ENCODE data around the gene NRSN2. TPM values are rescaled to one million over a fixed set of nuclear protein-coding genes. Genes with fewer than 3 reads are reported as not detected.

The NRSN2 gene
- total RNA-seq, 2 experiments from 2014 or later: 11.2 to 12.6 TPM

DNA sequence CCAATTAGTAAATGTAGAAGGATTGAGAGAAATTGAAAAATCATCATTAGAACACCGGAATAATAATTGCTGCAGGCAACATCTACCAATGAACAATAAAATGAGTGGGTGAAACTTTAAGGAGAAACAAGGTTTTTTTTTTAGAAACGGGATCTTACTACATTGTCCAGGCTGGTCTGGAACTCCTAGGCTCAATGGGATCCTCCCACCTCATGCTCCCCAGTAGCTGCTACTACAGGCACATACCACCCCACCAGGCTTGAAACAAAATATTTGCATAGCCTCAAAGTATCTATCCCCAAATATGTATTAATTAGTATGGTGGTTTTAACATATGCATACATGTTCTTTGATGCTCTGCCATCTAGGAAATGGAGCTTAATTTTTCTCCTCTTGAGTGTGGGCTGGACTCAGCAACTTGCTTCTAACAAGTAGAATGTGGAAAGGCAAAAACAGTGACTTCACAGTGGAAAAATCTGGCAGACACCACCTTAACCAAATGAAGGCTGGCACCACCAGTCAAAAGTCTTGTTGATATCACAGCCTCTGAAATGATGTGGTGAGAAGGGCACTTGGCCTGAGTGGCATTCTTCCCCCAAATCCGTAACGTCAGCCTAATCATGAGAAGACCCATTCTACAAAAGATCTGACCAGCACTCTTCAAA is 12.1 kb downstream of the NRSN2 start:
- peaks cover 6% of the 10 kb centered on the region for H3K4me1 Mint-ChIP-seq
- no peak overlapping the region for H3K27ac Mint-ChIP-seq
- no peak overlapping the region for H3K4me3 Mint-ChIP-seq
- H3K36me3 Mint-ChIP-seq: no peaks in the 10 kb centered on the region
- no peaks in the 10 kb centered on the region for H3K9me3 Mint-ChIP-seq
- no peak for DNase-seq
- H3K27me3 Mint-ChIP-seq: no peaks in the 10 kb centered on the region

DNA sequence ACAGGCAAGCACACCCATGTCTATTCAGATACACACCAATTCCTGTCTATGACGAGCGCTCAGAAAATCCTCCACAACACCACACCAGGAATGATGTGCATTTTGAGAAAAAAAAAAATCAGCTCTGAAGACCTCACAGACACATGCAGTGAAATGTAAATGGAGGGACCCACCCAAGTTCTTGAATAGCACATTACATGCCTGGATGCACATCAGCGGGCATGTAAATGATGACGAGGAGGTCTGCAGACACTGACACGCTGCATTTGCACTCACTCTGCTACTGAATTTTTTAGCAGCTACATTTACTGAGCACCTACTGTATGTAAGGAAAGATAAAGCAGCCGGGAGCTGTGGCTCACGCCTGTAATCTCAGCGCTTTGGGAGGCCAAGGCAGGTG is 14.7 kb downstream of the NRSN2 start:
- H3K4me3 Mint-ChIP-seq: no peak overlapping the region
- DNase-seq: no peak
- H3K36me3 Mint-ChIP-seq: no peaks in the 10 kb centered on the region
- peaks cover 21% of the 10 kb centered on the region for H3K4me1 Mint-ChIP-seq
- H3K27ac Mint-ChIP-seq: peak overlapping the region; percentile 27
- no peaks in the 10 kb centered on the region for H3K9me3 Mint-ChIP-seq
- H3K27me3 Mint-ChIP-seq: no peaks in the 10 kb centered on the region

- peak; percentile 72 for DNase-seq
- Mint-ChIP-seq H3K27ac (peak overlapping the region; percentile 55), H3K4me1 (peaks cover 22% of the 10 kb centered on the region), H3K27me3 (no peaks in the 10 kb centered on the region), H3K4me3 (peak overlapping the region; percentile 26), H3K36me3 (no peaks in the 10 kb centered on the region), H3K9me3 (no peaks in the 10 kb centered on the region)
Measured at GRCh38 chr20:362271-363254, 15.7 kb downstream of the NRSN2 start.

DNA sequence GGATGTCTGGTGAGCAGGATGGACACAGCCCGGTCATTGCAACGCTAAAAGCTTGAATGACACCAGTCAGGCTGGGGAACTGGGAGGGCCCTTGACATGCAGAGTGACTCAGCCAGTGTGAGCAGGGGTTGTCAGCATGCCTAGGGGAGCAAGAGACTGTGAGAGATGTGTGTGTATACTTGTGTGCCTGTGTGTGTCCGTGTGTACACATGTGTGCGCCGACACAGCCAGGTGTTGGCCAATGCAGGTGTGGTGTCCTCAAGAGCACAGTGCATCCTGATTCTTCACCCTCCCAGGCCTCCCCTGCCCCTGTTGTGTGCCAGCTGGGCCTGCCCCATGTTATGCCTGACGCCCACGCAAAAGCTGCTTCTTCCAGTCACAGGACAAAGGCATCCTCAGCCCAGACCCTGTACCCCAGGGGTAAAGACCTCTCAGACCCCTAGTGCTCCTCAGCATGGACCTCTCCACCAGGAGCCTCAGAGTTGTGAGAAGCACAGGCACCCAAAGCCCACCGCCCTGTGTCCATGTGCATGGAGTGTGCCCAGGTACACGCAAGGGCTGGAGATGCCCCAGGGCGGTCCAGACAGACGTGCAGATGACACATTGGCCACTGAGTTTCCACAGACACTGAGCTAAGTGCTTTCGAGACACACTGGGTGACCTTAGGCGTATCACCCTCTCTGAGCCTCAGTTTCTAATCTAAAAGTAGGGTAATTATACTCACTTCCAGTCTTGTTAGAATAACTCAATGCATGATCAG is 16.6 kb downstream of the NRSN2 start:
- no peaks in the 10 kb centered on the region for H3K36me3 Mint-ChIP-seq
- peaks cover 22% of the 10 kb centered on the region for H3K4me1 Mint-ChIP-seq
- H3K9me3 Mint-ChIP-seq: no peaks in the 10 kb centered on the region
- DNase-seq: no peak
- H3K4me3 Mint-ChIP-seq: no peak overlapping the region
- H3K27ac Mint-ChIP-seq: peak overlapping the region; percentile 3
- H3K27me3 Mint-ChIP-seq: no peaks in the 10 kb centered on the region

- Mint-ChIP-seq H3K9me3 (no peaks in the 10 kb centered on the region), H3K4me3 (no peak overlapping the region), H3K27me3 (no peaks in the 10 kb centered on the region), H3K27ac (peak overlapping the region; percentile 9), H3K4me1 (peaks cover 23% of the 10 kb centered on the region), H3K36me3 (no peaks in the 10 kb centered on the region)
- no peak for DNase-seq
Measured at GRCh38 chr20:364905-365794, 18.2 kb downstream of the NRSN2 start.

GRCh38 chr20:366041-366718 is 19.3 kb downstream of the NRSN2 start:
- Mint-ChIP-seq H3K36me3 (no peaks in the 10 kb centered on the region), H3K4me3 (no peak overlapping the region), H3K4me1 (peaks cover 23% of the 10 kb centered on the region), H3K27ac (no peak overlapping the region), H3K9me3 (no peaks in the 10 kb centered on the region), H3K27me3 (no peaks in the 10 kb centered on the region)
- no peak for DNase-seq

DNA sequence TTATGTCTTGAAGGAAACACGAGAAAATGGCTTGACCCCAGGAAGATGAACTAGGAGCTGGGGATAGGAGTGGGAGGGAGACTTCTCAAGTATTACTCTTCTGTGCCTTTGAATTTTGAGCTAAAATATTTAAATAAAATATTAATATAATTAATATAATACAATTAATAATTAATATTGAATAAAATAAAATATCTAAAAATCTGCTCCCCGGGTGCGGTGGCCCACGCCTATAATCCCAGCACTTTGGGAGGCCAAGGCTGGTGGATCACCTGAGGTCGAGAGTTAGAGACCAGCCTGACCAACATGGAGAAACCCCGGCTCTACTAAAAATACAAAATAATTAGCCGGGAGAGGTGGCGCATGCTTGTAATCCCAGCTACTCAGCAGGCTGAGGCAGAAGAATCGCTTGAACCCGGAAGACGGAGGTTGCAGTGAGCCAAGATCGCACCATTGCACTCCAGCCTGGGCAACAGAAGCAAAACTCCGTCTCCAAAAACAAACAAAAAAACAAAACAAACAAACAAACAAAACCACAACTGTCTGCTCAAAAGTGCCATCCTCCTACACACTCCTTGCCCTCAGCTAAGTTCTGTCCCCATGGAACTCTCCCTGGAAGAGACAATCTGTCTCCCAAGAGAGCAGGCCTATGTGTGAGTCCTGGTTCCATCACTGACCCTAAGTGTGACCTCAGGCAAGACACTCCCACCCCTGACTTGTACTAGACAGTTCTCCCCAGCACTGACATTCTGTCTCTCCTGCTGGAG is 20.0 kb downstream of the NRSN2 start:
- peaks cover 24% of the 10 kb centered on the region for H3K4me1 Mint-ChIP-seq
- H3K27ac Mint-ChIP-seq: no peak overlapping the region
- no peaks in the 10 kb centered on the region for H3K36me3 Mint-ChIP-seq
- no peaks in the 10 kb centered on the region for H3K27me3 Mint-ChIP-seq
- no peak for DNase-seq
- no peak overlapping the region for H3K4me3 Mint-ChIP-seq
- no peaks in the 10 kb centered on the region for H3K9me3 Mint-ChIP-seq

DNA sequence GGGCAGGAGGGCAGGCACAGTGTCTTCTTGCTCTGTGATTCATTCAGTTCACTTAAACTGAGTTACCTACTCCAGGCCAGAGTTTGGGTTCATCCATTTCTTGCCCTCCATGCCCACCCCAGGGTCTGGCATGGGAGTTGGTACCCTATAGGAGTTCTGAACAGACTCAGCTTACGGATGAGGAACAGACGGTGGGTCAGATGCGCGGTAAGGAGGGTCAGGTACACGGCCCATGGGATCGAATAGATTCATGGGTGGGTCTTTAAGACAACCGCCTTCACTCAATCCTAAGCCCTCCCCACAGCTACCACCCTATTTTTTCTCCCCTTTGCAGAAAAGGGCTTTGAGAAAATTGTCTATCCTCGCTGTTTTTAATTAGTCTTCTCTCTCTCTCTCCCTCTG is 20.6 kb downstream of the NRSN2 start:
- no peak overlapping the region for H3K27ac Mint-ChIP-seq
- H3K4me3 Mint-ChIP-seq: no peak overlapping the region
- H3K9me3 Mint-ChIP-seq: no peaks in the 10 kb centered on the region
- no peaks in the 10 kb centered on the region for H3K36me3 Mint-ChIP-seq
- DNase-seq: no peak
- no peaks in the 10 kb centered on the region for H3K27me3 Mint-ChIP-seq
- peaks cover 24% of the 10 kb centered on the region for H3K4me1 Mint-ChIP-seq

DNA sequence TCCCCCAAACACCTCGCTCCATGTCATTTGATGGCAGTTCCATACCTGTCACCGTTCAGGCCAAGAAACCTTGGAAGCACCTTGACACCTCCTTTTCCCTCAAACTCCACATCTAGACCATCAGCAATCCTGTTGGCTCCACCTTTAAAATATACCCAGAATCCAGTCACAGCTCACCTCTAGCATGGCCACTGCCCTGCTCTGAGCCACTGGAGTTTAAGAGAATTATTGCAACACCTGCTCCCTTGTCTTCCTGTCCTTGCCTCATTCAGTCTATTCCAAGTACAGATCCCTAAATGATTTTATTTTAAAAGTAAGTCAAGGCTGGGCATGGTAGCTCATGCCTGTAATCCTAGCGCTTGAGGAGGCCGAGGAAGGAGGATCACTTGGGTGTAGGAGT is 22.0 kb downstream of the NRSN2 start:
- peaks cover 25% of the 10 kb centered on the region for H3K4me1 Mint-ChIP-seq
- no peak for DNase-seq
- H3K27ac Mint-ChIP-seq: no peak overlapping the region
- no peaks in the 10 kb centered on the region for H3K9me3 Mint-ChIP-seq
- H3K36me3 Mint-ChIP-seq: no peaks in the 10 kb centered on the region
- H3K4me3 Mint-ChIP-seq: no peak overlapping the region
- no peaks in the 10 kb centered on the region for H3K27me3 Mint-ChIP-seq

DNA sequence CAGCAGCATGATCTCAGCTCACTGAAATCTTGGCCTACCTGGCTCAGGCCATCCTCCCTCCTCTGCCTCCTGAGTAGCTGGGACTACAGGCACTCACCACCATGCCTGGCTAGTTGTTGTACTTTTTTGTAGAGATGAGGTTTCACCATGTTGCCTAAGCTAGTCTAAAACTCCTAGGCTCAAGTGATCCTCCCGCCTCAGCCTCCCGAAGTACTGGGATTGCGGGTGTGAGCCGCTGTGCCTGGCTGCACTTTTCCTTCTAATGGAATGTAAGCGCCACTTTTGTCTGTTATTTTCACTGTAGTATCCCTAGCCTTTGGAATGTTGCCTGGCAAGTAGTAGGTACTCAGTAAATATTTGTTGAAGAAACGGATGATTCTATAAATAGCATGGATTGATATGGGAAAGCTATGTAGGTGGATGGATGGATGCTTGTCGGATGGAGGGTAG is 23.3 kb downstream of the NRSN2 start:
- Mint-ChIP-seq H3K27me3 (no peaks in the 10 kb centered on the region), H3K4me1 (peaks cover 20% of the 10 kb centered on the region), H3K36me3 (no peaks in the 10 kb centered on the region), H3K9me3 (no peaks in the 10 kb centered on the region), H3K27ac (no peak overlapping the region), H3K4me3 (no peak overlapping the region)
- no peak for DNase-seq

DNA sequence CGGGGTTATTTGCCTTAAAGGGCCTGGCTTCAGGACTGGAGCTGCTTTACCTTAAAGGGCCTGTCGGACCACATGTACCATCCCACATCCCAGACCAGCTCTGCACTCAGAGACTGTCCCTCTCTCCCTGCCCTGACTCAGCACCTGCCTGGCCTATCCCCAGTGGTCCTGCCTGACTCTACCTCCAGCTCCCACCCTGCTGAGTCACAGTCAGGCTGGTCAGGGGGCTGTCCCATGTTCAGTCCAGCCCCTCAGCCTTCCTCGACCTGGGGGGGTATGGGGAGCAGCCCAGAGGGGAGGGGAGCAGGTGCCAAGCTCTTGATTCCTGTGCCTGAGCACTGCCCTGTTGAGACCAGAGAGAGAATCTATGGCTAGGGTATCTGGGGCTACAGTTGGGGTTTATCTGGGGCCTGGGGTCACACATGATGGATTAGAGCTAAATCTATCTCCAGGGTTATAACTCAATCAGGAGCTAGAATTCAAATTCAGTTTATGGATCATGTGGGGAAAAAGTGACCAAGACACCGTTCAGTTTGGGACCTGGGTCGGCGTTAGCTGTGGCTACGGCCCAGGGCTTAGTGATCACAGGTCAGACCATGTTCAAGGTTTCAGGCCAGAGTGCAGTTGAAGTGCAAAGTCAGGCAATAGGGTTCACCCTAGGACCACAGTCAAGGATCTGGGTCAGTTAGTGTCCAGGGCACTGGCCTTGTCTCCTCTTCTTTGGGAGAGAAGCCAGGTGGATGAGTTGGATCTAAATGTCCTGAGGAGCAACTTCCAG is 24.3 kb downstream of the NRSN2 start:
- Mint-ChIP-seq H3K4me3 (no peak overlapping the region), H3K9me3 (no peaks in the 10 kb centered on the region), H3K4me1 (peaks cover 13% of the 10 kb centered on the region), H3K27me3 (no peaks in the 10 kb centered on the region), H3K27ac (no peak overlapping the region), H3K36me3 (no peaks in the 10 kb centered on the region)
- no peak for DNase-seq

DNA sequence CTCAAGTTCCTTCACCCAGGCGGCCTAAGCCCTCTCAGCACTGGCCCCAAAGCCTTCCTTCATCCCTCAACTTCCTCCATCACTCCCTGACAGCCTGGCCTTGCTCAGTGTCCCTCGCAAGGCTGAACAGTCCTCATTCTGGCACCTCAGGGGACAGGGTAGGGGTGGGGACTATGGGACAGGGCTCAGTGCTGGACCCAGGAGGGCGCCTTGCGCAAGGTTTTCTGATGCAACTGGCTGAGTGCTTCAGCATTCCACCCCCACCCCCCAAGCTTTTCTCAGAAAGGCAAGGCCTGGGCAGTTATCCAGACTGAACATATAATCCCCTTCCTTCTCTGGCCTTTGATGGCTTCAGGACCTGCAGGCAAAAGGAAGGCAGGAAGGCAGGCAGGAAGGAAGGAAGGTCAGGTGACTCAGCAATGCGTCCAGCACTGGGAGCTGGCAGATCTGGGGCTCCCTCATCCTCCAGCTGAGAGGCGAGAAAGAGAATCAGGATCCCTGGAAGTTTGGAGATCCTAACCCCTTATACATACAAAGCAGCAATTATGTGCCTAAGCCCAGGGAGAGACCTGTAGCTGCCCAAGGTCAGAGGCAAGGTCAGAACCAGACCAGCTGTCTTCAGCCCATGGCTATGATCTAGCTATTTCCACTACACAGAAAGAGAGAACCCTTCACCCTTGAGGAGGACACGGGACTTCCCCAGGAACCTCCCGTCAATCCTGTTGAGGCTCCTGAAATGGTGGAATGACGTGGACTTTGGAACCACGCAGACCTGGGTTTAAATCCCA is 25.0 kb downstream of the NRSN2 start:
- H3K36me3 Mint-ChIP-seq: no peaks in the 10 kb centered on the region
- H3K4me1 Mint-ChIP-seq: peaks cover 9% of the 10 kb centered on the region
- H3K27me3 Mint-ChIP-seq: no peaks in the 10 kb centered on the region
- no peak for DNase-seq
- no peaks in the 10 kb centered on the region for H3K9me3 Mint-ChIP-seq
- no peak overlapping the region for H3K27ac Mint-ChIP-seq
- H3K4me3 Mint-ChIP-seq: no peak overlapping the region

All from activated naive CD8-positive, alpha-beta T cell treated with anti-CD3 and anti-CD28 coated beads for 36 hours (primary cell).